SK-N-SH treated with all-trans-retinoic acid at 6 μM for 48 hours (cell line): ENCODE data around the gene SSNA1.

Experiments
- ATAC-seq: fragments of 200-7000 bp; cut with Tn5 transposase; 3 replicates; pipeline ENCODE4 v1.9.1; 2020; ENCODE audit warnings: mild to moderate bottlenecking, moderate library complexity
- ARNTL ChIP-seq: fragments of 450-650 bp; formaldehyde crosslinking; IDR thresholded peaks from 2 replicates; pipeline ENCODE4 v1.5.0; 2020; ENCODE audit warnings: low read depth, mild to moderate bottlenecking, moderate library complexity, borderline replicate concordance
- BACH2 ChIP-seq: fragments of 250-450 bp; sonication (Bioruptor Pico); IDR thresholded peaks from 2 replicates; pipeline ENCODE4 v1.9.0; 2021; ENCODE audit warnings: mild to moderate bottlenecking, borderline replicate concordance
- CSDC2 ChIP-seq: fragments of 250-450 bp; sonication (Bioruptor Pico); IDR thresholded peaks from 2 replicates; pipeline ENCODE4 v1.5.0; 2020; ENCODE audit warnings: mild to moderate bottlenecking, moderate library complexity
- ESRRG ChIP-seq: fragments of 250-450 bp; sonication (Bioruptor Pico); IDR thresholded peaks from 2 replicates; pipeline ENCODE4 v1.6.1; 2021; ENCODE audit warnings: mild to moderate bottlenecking
- GLIS3 ChIP-seq: fragments of 250-450 bp; sonication (Bioruptor Pico); IDR thresholded peaks from 2 replicates; pipeline ENCODE4 v1.5.0; 2020; ENCODE audit warnings: mild to moderate bottlenecking, moderate library complexity
- ISL1 ChIP-seq: fragments of 250-450 bp; sonication (Bioruptor Pico); IDR thresholded peaks from 2 replicates; pipeline ENCODE4 v2.1.2; 2022; ENCODE audit warnings: mild to moderate bottlenecking, moderate library complexity
- OSR1 ChIP-seq: fragments of 250-450 bp; sonication (Bioruptor Pico); IDR thresholded peaks from 2 replicates; pipeline ENCODE4 v1.8.0; 2022; ENCODE audit warnings: moderate library complexity, mild to moderate bottlenecking, inconsistent platforms
- PPARA ChIP-seq: fragments of 250-450 bp; sonication (Bioruptor Pico); IDR thresholded peaks from 2 replicates; pipeline ENCODE4 v1.5.0; 2020; ENCODE audit warnings: mild to moderate bottlenecking, borderline replicate concordance
- RARB ChIP-seq: fragments of 250-450 bp; sonication (Bioruptor Pico); IDR thresholded peaks from 2 replicates; pipeline ENCODE4 v1.8.0; 2021; ENCODE audit warnings: mild to moderate bottlenecking, moderate library complexity
- SNAI2 ChIP-seq: fragments of 250-450 bp; sonication (Bioruptor Pico); IDR thresholded peaks from 2 replicates; pipeline ENCODE4 v1.5.0; 2020; ENCODE audit warnings: mild to moderate bottlenecking, moderate library complexity
- TCF4 ChIP-seq: fragments of 250-450 bp; sonication (Bioruptor Pico); IDR thresholded peaks from 2 replicates; pipeline ENCODE4 v1.8.0; 2021; ENCODE audit warnings: mild to moderate bottlenecking, moderate library complexity, borderline replicate concordance
- TOX ChIP-seq: fragments of 250-450 bp; sonication (Bioruptor Pico); IDR thresholded peaks from 2 replicates; pipeline ENCODE4 v1.8.0; 2021; ENCODE audit warnings: mild to moderate bottlenecking, moderate library complexity, borderline replicate concordance
- ZC3H10 ChIP-seq: fragments of 250-450 bp; sonication (Bioruptor Pico); IDR thresholded peaks from 2 replicates; pipeline ENCODE4 v1.5.1; 2021; ENCODE audit warnings: mild to moderate bottlenecking, moderate library complexity
- ZFP3 ChIP-seq: fragments of 250-450 bp; sonication (Bioruptor Pico); IDR thresholded peaks from 2 replicates; pipeline ENCODE4 v1.5.0; 2020; ENCODE audit warnings: mild to moderate bottlenecking, moderate library complexity
- ZNF565 ChIP-seq: fragments of 450-650 bp; formaldehyde crosslinking; conservative IDR thresholded peaks from 2 replicates; pipeline ENCODE4 v1.5.0; 2020; ENCODE audit warnings: low read depth, mild to moderate bottlenecking, moderate library complexity
- ZNF8 ChIP-seq: fragments of 450-650 bp; formaldehyde crosslinking; IDR thresholded peaks from 2 replicates; pipeline ENCODE4 v1.5.0; 2020; ENCODE audit warnings: mild to moderate bottlenecking, moderate library complexity
- TF ChIP-seq, protein P1 (sequence below): fragments of 250-450 bp; sonication (Bioruptor Pico); IDR thresholded peaks from 2 replicates; pipeline ENCODE4 v1.5.1; 2020; ENCODE audit warnings: low read depth, mild to moderate bottlenecking, moderate library complexity
- TF ChIP-seq, protein P2 (sequence below): fragments of 250-450 bp; sonication (Bioruptor Pico); IDR thresholded peaks from 2 replicates; pipeline ENCODE4 v1.5.1; 2021; ENCODE audit warnings: mild to moderate bottlenecking, moderate library complexity
- TF ChIP-seq, protein P3 (sequence below): fragments of 250-450 bp; sonication (Bioruptor Pico); IDR thresholded peaks from 2 replicates; pipeline ENCODE4 v1.5.0; 2020; ENCODE audit warnings: mild to moderate bottlenecking, moderate library complexity
- TF ChIP-seq, protein P4 (sequence below): fragments of 250-450 bp; sonication (Bioruptor Pico); IDR thresholded peaks from 2 replicates; pipeline ENCODE4 v1.8.0; 2020; ENCODE audit warnings: mild to moderate bottlenecking, moderate library complexity, borderline replicate concordance

The SSNA1 gene

DNA sequence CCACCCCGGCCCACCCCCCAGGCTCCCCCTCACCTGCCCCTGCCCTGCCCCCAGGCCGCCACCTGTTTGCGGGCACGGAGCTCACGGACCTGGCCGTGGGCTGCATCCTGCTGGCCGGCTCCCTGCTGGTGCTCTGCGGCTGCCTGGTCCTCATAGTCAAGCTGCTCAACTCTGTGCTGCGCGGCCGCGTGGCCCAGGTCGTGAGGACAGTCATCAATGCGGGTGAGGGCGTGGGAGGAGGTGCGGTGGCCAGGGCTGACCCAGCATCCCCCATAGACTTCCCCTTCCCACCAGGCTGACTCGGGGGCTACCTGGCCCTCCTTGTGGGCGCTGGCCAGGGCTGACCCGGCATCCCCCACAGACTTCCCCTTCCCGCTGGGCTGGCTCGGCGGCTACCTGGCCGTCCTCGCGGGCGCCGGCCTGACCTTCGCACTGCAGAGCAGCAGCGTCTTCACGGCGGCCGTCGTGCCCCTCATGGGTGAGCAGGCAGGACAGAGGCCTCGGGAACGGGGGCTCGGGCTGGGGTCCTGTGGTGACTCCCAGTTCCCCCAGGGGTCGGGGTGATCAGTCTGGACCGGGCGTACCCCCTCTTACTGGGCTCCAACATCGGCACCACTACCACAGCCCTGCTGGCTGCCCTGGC lies 45.7 kb downstream of the SSNA1 start:
- TF ChIP-seq CSDC2 (CRISPR knock-in tag) (no peak), ZFP3 (no peak), OSR1 (CRISPR knock-in tag) (no peak), PPARA (no peak), BACH2 (CRISPR knock-in tag) (no peak), SNAI2 (CRISPR knock-in tag) (no peak), ESRRG (CRISPR knock-in tag) (no peak), TCF4 (CRISPR knock-in tag) (no peak), RARB (CRISPR knock-in tag) (no peak)
- TF ChIP-seq, protein P1, sequence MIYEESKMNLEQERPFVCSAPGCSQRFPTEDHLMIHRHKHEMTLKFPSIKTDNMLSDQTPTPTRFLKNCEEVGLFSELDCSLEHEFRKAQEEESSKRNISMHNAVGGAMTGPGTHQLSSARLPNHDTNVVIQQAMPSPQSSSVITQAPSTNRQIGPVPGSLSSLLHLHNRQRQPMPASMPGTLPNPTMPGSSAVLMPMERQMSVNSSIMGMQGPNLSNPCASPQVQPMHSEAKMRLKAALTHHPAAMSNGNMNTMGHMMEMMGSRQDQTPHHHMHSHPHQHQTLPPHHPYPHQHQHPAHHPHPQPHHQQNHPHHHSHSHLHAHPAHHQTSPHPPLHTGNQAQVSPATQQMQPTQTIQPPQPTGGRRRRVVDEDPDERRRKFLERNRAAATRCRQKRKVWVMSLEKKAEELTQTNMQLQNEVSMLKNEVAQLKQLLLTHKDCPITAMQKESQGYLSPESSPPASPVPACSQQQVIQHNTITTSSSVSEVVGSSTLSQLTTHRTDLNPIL (CRISPR knock-in tag) = no peak
- TF ChIP-seq, protein P2, sequence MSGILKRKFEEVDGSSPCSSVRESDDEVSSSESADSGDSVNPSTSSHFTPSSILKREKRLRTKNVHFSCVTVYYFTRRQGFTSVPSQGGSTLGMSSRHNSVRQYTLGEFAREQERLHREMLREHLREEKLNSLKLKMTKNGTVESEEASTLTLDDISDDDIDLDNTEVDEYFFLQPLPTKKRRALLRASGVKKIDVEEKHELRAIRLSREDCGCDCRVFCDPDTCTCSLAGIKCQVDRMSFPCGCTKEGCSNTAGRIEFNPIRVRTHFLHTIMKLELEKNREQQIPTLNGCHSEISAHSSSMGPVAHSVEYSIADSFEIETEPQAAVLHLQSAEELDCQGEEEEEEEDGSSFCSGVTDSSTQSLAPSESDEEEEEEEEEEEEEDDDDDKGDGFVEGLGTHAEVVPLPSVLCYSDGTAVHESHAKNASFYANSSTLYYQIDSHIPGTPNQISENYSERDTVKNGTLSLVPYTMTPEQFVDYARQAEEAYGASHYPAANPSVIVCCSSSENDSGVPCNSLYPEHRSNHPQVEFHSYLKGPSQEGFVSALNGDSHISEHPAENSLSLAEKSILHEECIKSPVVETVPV (CRISPR knock-in tag) = no peak
- TF ChIP-seq, protein P3, sequence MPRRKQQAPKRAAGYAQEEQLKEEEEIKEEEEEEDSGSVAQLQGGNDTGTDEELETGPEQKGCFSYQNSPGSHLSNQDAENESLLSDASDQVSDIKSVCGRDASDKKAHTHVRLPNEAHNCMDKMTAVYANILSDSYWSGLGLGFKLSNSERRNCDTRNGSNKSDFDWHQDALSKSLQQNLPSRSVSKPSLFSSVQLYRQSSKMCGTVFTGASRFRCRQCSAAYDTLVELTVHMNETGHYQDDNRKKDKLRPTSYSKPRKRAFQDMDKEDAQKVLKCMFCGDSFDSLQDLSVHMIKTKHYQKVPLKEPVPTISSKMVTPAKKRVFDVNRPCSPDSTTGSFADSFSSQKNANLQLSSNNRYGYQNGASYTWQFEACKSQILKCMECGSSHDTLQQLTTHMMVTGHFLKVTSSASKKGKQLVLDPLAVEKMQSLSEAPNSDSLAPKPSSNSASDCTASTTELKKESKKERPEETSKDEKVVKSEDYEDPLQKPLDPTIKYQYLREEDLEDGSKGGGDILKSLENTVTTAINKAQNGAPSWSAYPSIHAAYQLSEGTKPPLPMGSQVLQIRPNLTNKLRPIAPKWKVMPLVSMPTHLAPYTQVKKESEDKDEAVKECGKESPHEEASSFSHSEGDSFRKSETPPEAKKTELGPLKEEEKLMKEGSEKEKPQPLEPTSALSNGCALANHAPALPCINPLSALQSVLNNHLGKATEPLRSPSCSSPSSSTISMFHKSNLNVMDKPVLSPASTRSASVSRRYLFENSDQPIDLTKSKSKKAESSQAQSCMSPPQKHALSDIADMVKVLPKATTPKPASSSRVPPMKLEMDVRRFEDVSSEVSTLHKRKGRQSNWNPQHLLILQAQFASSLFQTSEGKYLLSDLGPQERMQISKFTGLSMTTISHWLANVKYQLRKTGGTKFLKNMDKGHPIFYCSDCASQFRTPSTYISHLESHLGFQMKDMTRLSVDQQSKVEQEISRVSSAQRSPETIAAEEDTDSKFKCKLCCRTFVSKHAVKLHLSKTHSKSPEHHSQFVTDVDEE = no peak
- TF ChIP-seq, protein P4, sequence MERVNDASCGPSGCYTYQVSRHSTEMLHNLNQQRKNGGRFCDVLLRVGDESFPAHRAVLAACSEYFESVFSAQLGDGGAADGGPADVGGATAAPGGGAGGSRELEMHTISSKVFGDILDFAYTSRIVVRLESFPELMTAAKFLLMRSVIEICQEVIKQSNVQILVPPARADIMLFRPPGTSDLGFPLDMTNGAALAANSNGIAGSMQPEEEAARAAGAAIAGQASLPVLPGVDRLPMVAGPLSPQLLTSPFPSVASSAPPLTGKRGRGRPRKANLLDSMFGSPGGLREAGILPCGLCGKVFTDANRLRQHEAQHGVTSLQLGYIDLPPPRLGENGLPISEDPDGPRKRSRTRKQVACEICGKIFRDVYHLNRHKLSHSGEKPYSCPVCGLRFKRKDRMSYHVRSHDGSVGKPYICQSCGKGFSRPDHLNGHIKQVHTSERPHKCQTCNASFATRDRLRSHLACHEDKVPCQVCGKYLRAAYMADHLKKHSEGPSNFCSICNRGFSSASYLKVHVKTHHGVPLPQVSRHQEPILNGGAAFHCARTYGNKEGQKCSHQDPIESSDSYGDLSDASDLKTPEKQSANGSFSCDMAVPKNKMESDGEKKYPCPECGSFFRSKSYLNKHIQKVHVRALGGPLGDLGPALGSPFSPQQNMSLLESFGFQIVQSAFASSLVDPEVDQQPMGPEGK (CRISPR knock-in tag) = no peak
- ATAC-seq = no peak

DNA sequence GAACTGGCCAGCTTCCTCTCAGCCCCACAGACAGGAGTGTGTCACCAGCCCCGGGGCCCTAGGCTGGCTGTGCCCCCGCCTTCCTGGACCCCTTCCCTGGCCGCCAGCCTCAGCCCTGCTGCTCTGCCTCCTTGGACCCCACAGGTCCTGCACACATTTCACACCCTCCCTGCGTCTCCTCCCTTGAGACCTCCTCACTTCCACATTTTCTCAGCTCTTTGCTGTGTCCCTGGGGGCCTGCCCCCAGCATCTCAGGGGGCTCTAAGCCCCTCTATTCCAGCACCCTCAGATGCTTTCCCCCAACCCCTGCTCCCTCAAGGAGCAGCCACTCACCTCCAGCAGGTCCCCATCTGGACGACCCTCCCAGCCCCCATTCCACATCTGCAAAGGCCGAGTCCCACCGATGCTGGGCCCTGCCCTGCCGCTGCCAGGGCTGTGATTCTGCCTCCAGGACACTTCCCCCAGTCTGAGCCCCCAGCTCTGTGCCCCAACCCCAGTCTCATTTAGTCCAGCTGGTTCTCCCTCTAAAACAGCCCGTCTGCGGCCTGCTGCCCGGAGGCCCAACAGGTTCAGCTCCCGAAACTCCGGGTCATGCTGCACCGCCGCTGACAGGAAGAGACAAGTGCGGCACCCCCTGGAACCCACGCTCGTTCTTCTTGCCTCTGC lies 46.4 kb downstream of the SSNA1 start:
- no peak for TF ChIP-seq ZFP3
- TF ChIP-seq, protein P3 = no peak
- TF ChIP-seq TOX (CRISPR knock-in tag) = no peak
- TF ChIP-seq, all 23 proteins: peak for 0
- ATAC-seq = no peak

DNA sequence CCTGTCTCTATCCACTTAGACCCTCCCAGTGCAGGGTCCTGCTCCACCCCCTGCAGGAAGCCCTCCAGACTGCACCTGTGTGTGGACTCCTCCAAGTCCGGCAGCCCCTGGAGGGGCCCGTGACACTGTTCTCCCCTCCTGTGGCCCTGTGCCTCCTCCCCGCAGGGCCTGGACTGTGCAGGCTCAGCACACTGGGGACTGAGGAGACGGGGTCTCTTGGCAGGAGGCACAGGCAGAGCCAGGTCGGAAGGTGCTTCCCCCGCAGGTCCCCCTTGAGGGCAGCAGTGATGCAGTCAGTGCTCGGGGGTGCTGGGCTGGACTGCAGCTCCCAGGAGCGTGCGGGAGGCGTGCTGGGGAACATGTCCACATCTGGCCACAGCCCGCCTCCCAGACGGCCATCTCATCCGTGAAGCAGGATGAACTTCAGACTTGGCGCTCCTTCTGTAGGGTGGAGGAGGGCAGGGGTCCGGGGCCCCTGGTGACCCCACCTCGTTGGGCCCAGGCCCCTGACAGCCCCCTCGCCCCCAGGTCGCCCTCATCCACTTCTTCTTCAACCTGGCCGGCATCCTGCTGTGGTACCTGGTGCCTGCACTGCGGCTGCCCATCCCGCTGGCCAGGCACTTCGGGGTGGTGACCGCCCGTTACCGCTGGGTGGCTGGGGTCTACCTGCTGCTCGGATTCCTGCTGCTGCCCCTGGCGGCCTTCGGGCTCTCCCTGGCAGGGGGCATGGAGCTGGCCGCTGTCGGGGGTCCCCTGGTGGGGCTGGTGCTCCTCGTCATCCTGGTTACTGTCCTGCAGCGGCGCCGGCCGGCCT lies 47.2 kb downstream of the SSNA1 start:
- ATAC-seq = no peak
- TF ChIP-seq ZNF565 (CRISPR knock-in tag) (no peak), GLIS3 (CRISPR knock-in tag) (no peak), ZC3H10 (no peak), TOX (CRISPR knock-in tag) (no peak), RARB (CRISPR knock-in tag) (no peak), ZNF8 (no peak), ISL1 (CRISPR knock-in tag) (no peak), TCF4 (CRISPR knock-in tag) (no peak), ARNTL (CRISPR knock-in tag) (no peak), BACH2 (CRISPR knock-in tag) (no peak), ESRRG (CRISPR knock-in tag) (no peak)
- TF ChIP-seq, protein P2 (CRISPR knock-in tag) = no peak
- TF ChIP-seq, protein P4 (CRISPR knock-in tag) = no peak
